Stimulated activated CD8-positive, alpha-beta memory T cell treated with anti-CD3 and anti-CD28 coated beads, Interleukin-4, amount 100 ng/mL, for 4 hours (primary cell): ENCODE measurements around the gene OAF.

Experiments used
- DNase-seq, 2 donors: peaks; one replicate each; pipeline ENCODE4 v3.0.0-alpha.2; 2020; ENCODE audit warnings: low read depth in 2 of 2, low spot score in 1 of 2

Gene OAF

DNA sequence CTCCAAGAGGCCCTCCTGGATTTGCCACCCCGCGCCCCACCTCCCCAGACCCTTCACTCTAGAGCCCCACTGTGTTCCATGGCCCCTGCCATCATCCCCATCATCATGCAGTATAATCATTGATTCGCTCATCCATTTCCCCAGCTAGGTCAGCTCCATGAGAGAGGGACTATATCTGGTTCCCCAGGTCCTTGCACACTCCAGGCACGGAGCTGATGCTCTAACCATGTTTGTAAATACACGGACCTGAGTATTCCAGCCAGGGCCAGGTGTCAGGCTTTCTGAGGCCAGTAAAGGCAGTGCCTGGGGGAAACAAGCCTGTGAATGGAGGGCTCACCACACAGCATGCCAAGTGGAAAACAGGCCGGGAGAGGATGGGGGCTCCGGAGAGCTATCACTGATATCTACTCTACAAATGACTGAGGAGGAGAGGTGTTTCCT lies 27.1 kb upstream of the OAF start:
- DNase-seq = no peak

DNA sequence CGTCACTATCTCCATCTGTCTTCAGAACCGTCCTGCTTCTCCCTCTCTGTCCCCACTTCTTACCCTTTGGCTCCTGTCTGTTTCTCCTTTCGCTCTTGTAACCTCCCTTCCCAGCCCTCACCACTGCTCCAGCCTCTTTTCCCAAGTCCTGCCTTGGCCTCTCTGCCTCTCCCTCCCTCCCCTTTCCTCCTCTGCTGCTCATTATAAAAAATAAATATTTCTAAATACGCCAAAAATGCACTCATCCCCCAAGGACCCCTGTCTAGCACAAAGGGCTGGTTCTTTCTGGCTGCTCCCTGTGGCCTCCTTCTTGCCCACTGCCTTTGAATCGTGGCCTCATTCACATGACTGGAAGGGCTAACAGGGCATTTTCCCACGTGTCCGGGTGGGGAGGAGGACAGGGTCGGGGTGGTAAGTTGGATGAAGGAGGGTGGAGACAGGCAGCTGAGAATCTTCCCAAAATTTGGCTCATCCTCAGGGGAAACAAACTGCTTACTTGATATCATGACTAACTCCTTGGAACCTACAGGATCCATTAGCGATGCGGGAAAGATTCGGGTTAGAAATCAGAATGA lies 26.4 kb upstream of the OAF start:
- no peak for DNase-seq

GRCh38 chr11:120184946-120185705 lies 25.7 kb upstream of the OAF start:
- no peak for DNase-seq

- no peak for DNase-seq
Measured at GRCh38 chr11:120185706-120186455, 25.0 kb upstream of the OAF start.

DNA sequence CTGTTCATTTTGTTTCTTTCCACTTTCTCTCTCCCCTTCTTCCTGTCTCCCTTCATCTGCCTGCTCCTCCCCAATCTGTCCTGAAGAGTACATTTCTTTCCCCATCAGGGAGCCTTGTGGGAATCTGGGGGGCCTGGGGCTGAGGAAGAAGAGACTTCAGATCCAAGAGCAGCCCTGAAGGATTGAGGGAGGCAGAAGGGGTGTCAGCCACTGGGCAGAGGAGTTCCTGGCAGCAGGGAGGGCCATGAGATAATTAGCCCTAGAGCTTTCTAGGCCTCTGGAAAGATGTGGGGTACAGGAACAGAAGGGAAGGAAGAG lies 24.4 kb upstream of the OAF start:
- no peak for DNase-seq

- no peak for DNase-seq
Measured at GRCh38 chr11:120186774-120187591, 23.8 kb upstream of the OAF start.

- no peak for DNase-seq
Measured at GRCh38 chr11:120188371-120188770, 22.5 kb upstream of the OAF start.

DNA sequence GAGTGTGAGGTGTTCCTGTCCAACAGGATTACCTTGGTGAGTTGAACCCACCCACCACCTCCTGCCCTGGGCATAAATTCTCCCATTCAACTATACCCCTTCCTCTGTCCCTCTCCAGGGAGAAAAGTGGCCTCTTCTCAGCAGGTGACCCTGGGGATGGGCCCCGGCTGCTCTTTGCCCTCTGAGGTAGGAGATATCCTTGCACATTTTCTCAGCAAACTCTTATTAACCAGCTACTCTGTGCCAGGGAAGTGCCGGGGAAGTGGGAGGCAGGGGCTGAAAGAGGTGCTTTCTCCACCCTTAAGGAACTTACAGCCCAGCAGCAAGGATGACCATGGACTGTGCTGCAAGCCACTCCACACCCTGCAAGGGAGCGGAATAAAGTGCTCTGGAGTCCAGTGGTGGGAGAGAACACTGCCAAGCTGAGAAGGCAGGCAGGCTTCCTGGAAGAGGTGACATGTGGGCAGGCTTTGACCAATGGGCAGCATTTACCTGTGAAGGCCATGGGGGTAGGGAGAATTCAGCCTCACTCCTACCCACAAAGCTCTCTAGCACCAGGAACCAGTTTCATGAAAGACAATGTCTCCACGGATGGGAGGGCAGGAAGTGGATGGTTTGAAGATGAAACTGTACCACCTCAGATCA lies 21.9 kb upstream of the OAF start:
- no peak for DNase-seq

GRCh38 chr11:120191058-120191457 lies 19.8 kb upstream of the OAF start:
- no peak for DNase-seq

DNA sequence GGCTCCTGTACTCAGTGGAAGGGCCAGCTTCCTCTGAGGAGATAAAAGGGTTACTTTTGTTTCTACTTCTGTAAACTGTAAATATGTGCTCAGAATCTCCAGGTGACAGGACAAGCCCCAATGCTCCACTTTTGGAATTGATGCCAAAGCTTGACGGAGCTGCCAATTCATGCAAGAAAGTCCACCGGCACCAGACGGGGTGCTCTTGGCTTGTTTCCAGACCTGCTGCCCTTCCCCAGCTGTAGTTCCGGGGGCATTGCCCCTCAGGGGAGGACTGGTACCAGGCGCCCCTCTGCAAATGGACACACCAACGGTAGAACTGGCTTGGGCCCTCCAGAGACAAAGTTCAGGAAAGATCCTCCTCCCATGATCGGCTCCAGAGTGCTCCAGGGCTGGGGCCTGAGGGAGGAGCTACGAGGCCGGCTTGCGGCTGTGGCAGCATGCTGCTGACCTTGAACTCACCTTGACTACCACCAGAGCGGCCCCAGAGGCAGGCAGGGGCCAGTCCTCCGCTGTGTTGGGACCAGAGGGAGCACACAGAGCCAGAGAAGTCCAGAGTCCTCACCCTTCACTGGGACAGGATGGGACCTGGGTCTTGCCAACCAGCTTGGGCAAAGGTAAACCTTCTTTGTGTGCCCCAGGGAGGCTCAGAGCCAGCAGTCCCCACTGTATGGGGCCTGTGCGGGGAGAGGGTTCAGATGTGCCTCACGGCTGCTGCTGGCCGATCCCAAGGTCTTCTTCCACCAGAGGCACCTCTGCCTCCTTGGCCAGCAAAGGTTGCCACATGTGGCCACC lies 17.8 kb upstream of the OAF start:
- no peak for DNase-seq

GRCh38 chr11:120194166-120194565 lies 16.7 kb upstream of the OAF start:
- DNase-seq = no peak

GRCh38 chr11:120195601-120196320 lies 15.1 kb upstream of the OAF start:
- no peak for DNase-seq

DNA sequence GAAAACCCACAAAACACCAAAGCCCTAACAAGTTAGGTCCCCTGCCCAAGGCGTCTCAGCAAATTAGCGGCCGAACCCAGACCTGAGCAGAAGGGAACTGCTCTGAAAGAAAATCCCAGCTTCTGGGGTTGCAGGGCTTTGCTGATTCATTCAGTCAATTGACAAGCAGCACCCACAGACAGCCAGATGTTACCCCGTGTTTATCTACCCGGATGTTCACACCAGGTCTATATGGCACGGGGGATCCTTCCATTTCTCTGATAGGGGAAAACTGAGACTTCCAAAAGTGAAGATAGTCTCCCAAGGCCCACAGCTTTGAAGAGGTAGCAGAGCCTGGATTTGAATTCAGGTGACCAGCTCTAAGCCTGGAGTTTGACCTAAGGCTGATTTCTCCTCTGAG lies 14.0 kb upstream of the OAF start:
- DNase-seq = no peak

DNA sequence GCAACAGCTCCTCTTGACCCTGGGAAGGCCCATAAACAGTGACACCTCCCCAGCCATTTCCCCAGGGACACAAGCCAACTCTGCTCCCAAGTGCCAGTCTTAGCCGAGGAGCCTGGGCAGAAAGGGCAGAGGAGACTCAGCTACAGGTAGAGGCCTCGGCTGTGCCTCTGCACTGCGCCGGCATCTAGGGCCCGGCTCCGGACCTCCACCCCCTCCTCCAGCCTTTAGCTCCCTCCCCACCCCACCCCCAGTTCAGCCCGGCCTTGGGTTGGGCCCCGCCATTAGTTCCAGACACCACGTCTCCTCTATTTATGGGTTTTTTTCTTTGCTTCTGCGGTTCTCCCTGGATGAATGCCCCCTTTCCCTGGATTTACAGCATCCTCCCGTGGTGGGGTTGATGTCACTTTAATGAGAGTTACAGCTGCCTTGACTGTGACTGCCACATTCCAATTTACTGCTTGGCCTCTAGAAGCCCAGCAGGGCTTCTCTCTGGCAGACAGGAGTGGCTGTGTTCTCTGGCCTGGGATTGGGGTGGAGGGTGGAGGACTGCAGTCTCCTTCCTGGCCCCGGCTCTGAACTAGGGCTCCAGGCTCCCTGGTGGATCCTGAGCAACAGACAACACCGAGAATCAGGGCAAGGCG lies 13.5 kb upstream of the OAF start:
- DNase-seq = no peak

DNA sequence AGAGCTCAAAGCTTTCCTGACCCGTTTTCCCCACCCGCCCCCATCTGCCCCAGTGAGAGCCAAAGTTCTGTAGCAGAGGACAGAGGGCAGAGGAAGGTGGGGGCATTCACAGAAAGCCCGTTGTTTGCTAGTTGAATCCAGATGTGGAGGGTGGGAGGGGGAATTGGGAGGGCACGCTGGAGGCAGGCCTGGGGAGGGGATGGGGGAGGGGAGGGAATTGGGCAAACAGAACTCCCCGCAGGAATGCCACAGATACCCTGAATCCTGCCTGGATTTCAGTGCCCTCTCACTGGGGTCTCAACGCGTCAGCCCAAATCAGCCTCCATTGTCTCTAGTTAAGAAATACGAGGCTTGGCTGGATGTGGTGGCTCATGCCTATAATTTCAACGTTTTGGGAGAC lies 12.9 kb upstream of the OAF start:
- DNase-seq = no peak

GRCh38 chr11:120198403-120198786 lies 12.4 kb upstream of the OAF start:
- DNase-seq = no peak

DNA sequence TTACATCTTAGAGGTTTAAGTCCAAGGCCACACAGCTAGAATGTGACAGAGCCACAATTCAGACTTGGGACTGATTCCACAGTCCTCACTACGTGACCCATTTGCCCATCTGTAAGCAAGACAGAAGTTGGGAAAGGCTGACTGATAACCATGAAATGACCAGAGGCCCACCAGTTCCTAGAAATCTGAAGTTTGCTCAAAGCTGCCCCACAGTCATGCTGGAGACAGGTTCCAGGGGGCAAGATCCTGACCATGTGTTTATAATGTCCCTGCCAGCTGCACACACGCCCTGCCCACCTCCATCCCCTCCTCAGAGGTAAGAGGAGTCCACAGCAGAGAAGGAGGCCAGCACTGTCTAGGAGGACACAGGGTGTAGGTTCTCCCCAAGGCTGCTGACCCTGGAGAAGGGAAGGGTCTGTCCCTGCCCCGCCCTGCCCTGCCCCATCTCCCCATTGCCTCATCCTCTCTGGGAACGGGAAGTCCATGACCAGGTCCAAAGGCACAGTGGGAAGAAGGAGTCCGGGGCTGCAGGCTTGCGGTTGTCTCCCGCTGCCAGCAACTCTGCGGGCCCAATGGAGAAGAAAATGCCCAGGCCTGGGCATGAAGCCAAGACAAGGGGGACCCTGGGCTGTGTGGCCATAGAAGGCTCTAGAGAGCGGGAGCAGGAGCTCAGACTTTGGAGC lies 11.9 kb upstream of the OAF start:
- no peak for DNase-seq

- DNase-seq = no peak
Measured at GRCh38 chr11:120199613-120200012, 11.2 kb upstream of the OAF start.

- no peak for DNase-seq
Measured at GRCh38 chr11:120200677-120201076, 10.2 kb upstream of the OAF start.
